Activated CD4-positive, alpha-beta T cell treated with anti-CD3 and anti-CD28 coated beads for 36 hours (primary cell): ENCODE measurements around the gene FAM20C. TPM values are rescaled to one million over a fixed set of nuclear protein-coding genes. Genes with fewer than 3 reads are reported as not detected.

ENCODE experiments used
- ATAC-seq: fragments of 200-7000 bp; cut with Tn5 transposase; one replicate; pipeline ENCODE4 v1.10.0; 2021; ENCODE audit warnings: mild to moderate bottlenecking, moderate library complexity
- CTCF ChIA-PET: fragments of 350-600 bp; sonication (Branson Sonifier 250); formaldehyde crosslinking; loops from one replicate; lab custom pipeline; 2021; ENCODE audit warnings: antibody characterized with exemption; lab: Charles Lee
- POLR2A ChIA-PET: fragments of 350-600 bp; sonication (Branson Sonifier 250); formaldehyde crosslinking; loops from one replicate; lab custom pipeline; 2021; ENCODE audit warnings: antibody characterized with exemption, inconsistent platforms; lab: Charles Lee
- DNase-seq: peaks from one replicate; pipeline ENCODE4 v3.0.0-alpha.2; 2020
- H3K27ac Mint-ChIP-seq: one replicate; pipeline ENCODE4 v1.8.0; 2021; ENCODE audit warnings: mixed read lengths
- H3K27me3 Mint-ChIP-seq: one replicate; pipeline ENCODE4 v1.8.0; 2021; ENCODE audit warnings: mixed read lengths
- H3K36me3 Mint-ChIP-seq: one replicate; pipeline ENCODE4 v1.8.0; 2021; ENCODE audit warnings: low read depth, mixed read lengths
- H3K4me1 Mint-ChIP-seq: one replicate; pipeline ENCODE4 v1.8.0; 2021; ENCODE audit warnings: mixed read lengths
- H3K4me3 Mint-ChIP-seq: one replicate; pipeline ENCODE4 v1.8.0; 2021; ENCODE audit warnings: mild to moderate bottlenecking, moderate library complexity, mixed read lengths
- H3K9me3 Mint-ChIP-seq: one replicate; pipeline ENCODE4 v1.8.0; 2021; ENCODE audit warnings: low read depth, mixed read lengths
- intact Hi-C, 2 experiments: fragments of 100-400 bp; cut with DNase I in 1 of 2; cut with micrococcal nuclease in 1 of 2; formaldehyde crosslinking; loops; one replicate each; pipeline versions ENCODE4 v1.14.2 to v1.15.1; 2022 to 2024; cut with DNase I, micrococcal nuclease
- total RNA-seq, 2 experiments: library from RNA; stranded (reverse); gene quantifications; one replicate each; pipeline ENCODE4 v1.2.3, GENCODE V29; 2021

The FAM20C gene
- total RNA-seq, 2 experiments from 2014 or later: 0.21 to 0.59 TPM

GRCh38 chr7:231030-231857 is 38.9 kb downstream of the FAM20C start:
- H3K4me1 Mint-ChIP-seq: no peaks in the 10 kb centered on the region
- ChIA-PET POLR2A (no interaction called here), CTCF (interaction anchor here (0.6 to 0.8 kb wide), 3 partner anchors 21 to 150 kb away, joined by 3 read pairs; no protein-coding TSS in a partner anchor)
- peak; percentile 16 for DNase-seq
- H3K27me3 Mint-ChIP-seq: no peaks in the 10 kb centered on the region
- H3K4me3 Mint-ChIP-seq: no peak overlapping the region
- intact Hi-C loops: no loop called here
- H3K27ac Mint-ChIP-seq: no peak overlapping the region
- no peaks in the 10 kb centered on the region for H3K9me3 Mint-ChIP-seq
- ATAC-seq: no peak
- H3K36me3 Mint-ChIP-seq: no peaks in the 10 kb centered on the region

- intact Hi-C loops: no loop called here
- Mint-ChIP-seq H3K27me3 (no peaks in the 10 kb centered on the region), H3K9me3 (no peaks in the 10 kb centered on the region), H3K36me3 (no peaks in the 10 kb centered on the region), H3K4me3 (no peak overlapping the region), H3K27ac (no peak overlapping the region), H3K4me1 (no peaks in the 10 kb centered on the region)
- POLR2A ChIA-PET: no interaction called here
- ATAC-seq (no peak), DNase-seq (no peak)
- CTCF ChIA-PET: no interaction called here
Observed at GRCh38 chr7:231858-232246, 39.5 kb downstream of the FAM20C start.

GRCh38 chr7:232410-233248 is 40.3 kb downstream of the FAM20C start:
- Mint-ChIP-seq H3K9me3 (no peaks in the 10 kb centered on the region), H3K27me3 (no peaks in the 10 kb centered on the region), H3K4me1 (no peaks in the 10 kb centered on the region), H3K27ac (no peak overlapping the region), H3K36me3 (no peaks in the 10 kb centered on the region), H3K4me3 (no peak overlapping the region)
- DNase-seq: no peak
- ChIA-PET POLR2A (no interaction called here), CTCF (no interaction called here)
- intact Hi-C loops: no loop called here
- ATAC-seq: no peak

GRCh38 chr7:233249-234035 is 41.1 kb downstream of the FAM20C start:
- Mint-ChIP-seq H3K4me3 (no peak overlapping the region), H3K27ac (no peak overlapping the region), H3K9me3 (no peaks in the 10 kb centered on the region), H3K36me3 (no peaks in the 10 kb centered on the region), H3K4me1 (no peaks in the 10 kb centered on the region), H3K27me3 (no peaks in the 10 kb centered on the region)
- ChIA-PET CTCF (no interaction called here), POLR2A (no interaction called here)
- ATAC-seq: no peak
- no peak for DNase-seq
- intact Hi-C loops: no loop called here

- ChIA-PET CTCF (no interaction called here), POLR2A (no interaction called here)
- ATAC-seq: no peak
- DNase-seq: no peak
- Mint-ChIP-seq H3K9me3 (no peaks in the 10 kb centered on the region), H3K27ac (no peak overlapping the region), H3K36me3 (no peaks in the 10 kb centered on the region), H3K4me1 (no peaks in the 10 kb centered on the region), H3K4me3 (no peak overlapping the region), H3K27me3 (no peaks in the 10 kb centered on the region)
- intact Hi-C loops: no loop called here
Observed at GRCh38 chr7:234051-234707, 41.8 kb downstream of the FAM20C start.

GRCh38 chr7:234708-235553 is 42.6 kb downstream of the FAM20C start:
- Mint-ChIP-seq H3K9me3 (no peaks in the 10 kb centered on the region), H3K4me3 (no peak overlapping the region), H3K27me3 (no peaks in the 10 kb centered on the region), H3K4me1 (no peaks in the 10 kb centered on the region), H3K36me3 (no peaks in the 10 kb centered on the region), H3K27ac (no peak overlapping the region)
- DNase-seq: no peak
- CTCF ChIA-PET: no interaction called here
- POLR2A ChIA-PET: no interaction called here
- intact Hi-C loops: no loop called here
- ATAC-seq: no peak

- ChIA-PET POLR2A (no interaction called here), CTCF (no interaction called here)
- H3K9me3 Mint-ChIP-seq: no peaks in the 10 kb centered on the region
- ATAC-seq (no peak), DNase-seq (no peak)
- H3K4me1 Mint-ChIP-seq: no peaks in the 10 kb centered on the region
- no peaks in the 10 kb centered on the region for H3K36me3 Mint-ChIP-seq
- H3K4me3 Mint-ChIP-seq: no peak overlapping the region
- intact Hi-C loops: no loop called here
- no peak overlapping the region for H3K27ac Mint-ChIP-seq
- H3K27me3 Mint-ChIP-seq: no peaks in the 10 kb centered on the region
Observed at GRCh38 chr7:235576-236395, 43.4 kb downstream of the FAM20C start.

- CTCF ChIA-PET: no interaction called here
- Mint-ChIP-seq H3K9me3 (no peaks in the 10 kb centered on the region), H3K27ac (no peak overlapping the region), H3K4me1 (no peaks in the 10 kb centered on the region), H3K27me3 (no peaks in the 10 kb centered on the region), H3K36me3 (no peaks in the 10 kb centered on the region), H3K4me3 (no peak overlapping the region)
- intact Hi-C loops: no loop called here
- DNase-seq (no peak), ATAC-seq (no peak)
- POLR2A ChIA-PET: no interaction called here
Observed at GRCh38 chr7:236967-237366, 44.6 kb downstream of the FAM20C start.

- H3K36me3 Mint-ChIP-seq: no peaks in the 10 kb centered on the region
- no peak overlapping the region for H3K4me3 Mint-ChIP-seq
- ATAC-seq: no peak
- CTCF ChIA-PET: no interaction called here
- H3K27ac Mint-ChIP-seq: no peak overlapping the region
- no peaks in the 10 kb centered on the region for H3K4me1 Mint-ChIP-seq
- no peak for DNase-seq
- no peaks in the 10 kb centered on the region for H3K9me3 Mint-ChIP-seq
- no peaks in the 10 kb centered on the region for H3K27me3 Mint-ChIP-seq
- intact Hi-C loops: no loop called here
- POLR2A ChIA-PET: no interaction called here
Observed at GRCh38 chr7:237385-237784, 45.0 kb downstream of the FAM20C start.

GRCh38 chr7:240146-240676 is 47.8 kb downstream of the FAM20C start:
- intact Hi-C loops: no loop called here
- Mint-ChIP-seq H3K27ac (no peak overlapping the region), H3K9me3 (no peaks in the 10 kb centered on the region), H3K4me1 (no peaks in the 10 kb centered on the region), H3K27me3 (no peaks in the 10 kb centered on the region), H3K36me3 (no peaks in the 10 kb centered on the region), H3K4me3 (no peak overlapping the region)
- CTCF ChIA-PET: no interaction called here
- DNase-seq: no peak
- POLR2A ChIA-PET: interaction anchor here (0.6 kb wide), 1 partner anchor 195 kb away, joined by 4 read pairs; no protein-coding TSS in a partner anchor
- no peak for ATAC-seq
